Peyer's patch (tissue), 4 donors: ENCODE results near the gene CFD.

ENCODE experiments used
- CTCF ChIP-seq, 6 experiments: fragments of 450-650 bp in 4 of 6; fragments of 200-600 bp in 2 of 6; sonication (generic) in 1 of 6; IDR thresholded peaks; one replicate each; pipeline ENCODE4 v1.5.1; 2017 to 2019; ENCODE audit warnings: antibody characterized with exemption in 6 of 6, mild to moderate bottlenecking in 3 of 6, moderate library complexity in 1 of 6
- POLR2A ChIP-seq, 2 donors: fragments of 450-650 bp; IDR thresholded peaks; one replicate each; pipeline ENCODE4 v1.5.1; 2017; ENCODE audit warnings: antibody characterized with exemption in 2 of 2, mild to moderate bottlenecking in 2 of 2, moderate library complexity in 2 of 2

GRCh38 chr19:850221-850978 is 9.1 kb upstream of the CFD start:
- TF ChIP-seq POLR2A (IDR thresholded peaks at IDR 0.05) (no peak), CTCF (IDR thresholded peaks at IDR 0.05) (no peak)
